ENCODE results near the gene AGPAT3.
A peak's percentile ranks its signal among the peaks of the same experiment; 100 is the strongest.

AGPAT3 gene

GRCh38 chr21:43951911-43952703 lies 87.1 kb downstream of the AGPAT3 start:
- DNase-seq = no peak

DNA sequence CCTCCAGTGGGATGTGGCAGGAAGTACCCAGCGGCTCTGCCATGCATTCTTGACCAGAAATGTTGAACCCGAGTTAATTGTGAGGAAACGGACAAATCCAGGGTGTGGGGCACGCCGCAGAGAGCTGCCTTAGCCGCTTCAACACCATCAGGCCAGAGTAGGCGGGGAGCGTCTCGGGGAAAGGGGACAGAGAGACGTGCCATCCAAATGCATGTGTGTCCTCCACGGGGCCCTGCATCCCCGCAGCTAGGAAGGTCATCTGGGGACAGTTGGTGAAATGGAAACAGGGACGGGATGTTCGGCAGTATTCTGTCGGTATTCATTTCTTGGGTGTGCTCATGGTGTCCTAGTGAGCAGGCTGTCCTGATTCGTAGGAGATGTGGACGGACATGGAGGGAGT lies 88.0 kb downstream of the AGPAT3 start:
- DNase-seq = peak in 1 of 58 donors; percentile 12

DNA sequence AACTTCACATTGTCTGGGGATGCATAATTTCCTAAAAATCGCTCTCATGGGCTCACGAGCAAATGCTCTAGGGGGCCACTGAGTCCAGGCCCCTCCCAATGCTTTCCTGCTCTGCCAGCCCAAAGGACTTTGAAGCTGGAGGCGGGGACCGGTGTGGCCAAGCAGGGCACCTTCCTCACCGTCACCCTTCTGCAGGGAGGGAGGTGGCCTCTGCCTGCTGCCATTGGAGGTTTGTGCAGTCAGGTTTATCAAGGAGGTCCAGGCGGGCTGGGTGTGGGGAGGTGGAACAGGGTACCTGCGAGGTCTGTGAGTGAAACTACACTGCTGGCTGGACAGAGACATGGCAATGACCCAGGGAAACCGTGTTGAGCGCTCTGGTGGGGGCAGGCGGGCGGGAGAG lies 89.0 kb downstream of the AGPAT3 start:
- no peak for DNase-seq

GRCh38 chr21:43954896-43955295 lies 89.9 kb downstream of the AGPAT3 start:
- no peak for DNase-seq

DNA sequence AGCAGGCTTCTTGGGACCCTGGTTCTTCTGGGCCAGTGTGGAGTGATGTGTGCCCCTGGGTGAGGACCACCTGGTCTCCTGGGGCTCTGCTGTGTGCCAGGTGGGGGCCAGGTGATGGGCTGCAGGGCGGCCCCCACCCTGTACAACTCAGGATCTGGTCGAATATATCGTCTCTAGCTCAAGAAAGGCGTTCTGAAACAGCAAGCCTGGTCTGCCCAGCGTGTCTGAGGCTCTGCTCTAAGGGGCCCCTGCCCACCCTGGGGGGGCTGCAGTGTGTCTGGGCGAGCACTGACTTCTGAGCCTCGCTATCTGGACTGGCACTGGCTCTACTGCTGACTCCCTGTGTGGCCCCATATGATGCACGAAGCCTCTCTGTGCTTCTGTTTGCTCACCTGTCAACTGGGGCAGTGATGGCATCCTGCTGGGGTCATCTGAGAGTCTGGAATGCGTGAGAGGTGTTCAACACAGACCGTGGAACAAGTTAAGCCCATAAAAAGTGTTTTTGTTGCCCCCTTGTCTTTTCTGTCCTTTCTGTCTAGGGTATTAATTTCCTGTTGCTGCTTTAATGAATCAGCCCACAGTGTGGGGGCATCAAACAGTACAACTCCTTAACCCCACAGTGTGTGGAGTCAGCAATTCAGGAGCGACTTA lies 91.1 kb downstream of the AGPAT3 start:
- DNase-seq = no peak

GRCh38 chr21:43956670-43957035 lies 91.6 kb downstream of the AGPAT3 start:
- DNase-seq = no peak

- no peak for DNase-seq
These were observed 92.1 kb downstream of the AGPAT3 start for GRCh38 chr21:43957128-43957571.

DNA sequence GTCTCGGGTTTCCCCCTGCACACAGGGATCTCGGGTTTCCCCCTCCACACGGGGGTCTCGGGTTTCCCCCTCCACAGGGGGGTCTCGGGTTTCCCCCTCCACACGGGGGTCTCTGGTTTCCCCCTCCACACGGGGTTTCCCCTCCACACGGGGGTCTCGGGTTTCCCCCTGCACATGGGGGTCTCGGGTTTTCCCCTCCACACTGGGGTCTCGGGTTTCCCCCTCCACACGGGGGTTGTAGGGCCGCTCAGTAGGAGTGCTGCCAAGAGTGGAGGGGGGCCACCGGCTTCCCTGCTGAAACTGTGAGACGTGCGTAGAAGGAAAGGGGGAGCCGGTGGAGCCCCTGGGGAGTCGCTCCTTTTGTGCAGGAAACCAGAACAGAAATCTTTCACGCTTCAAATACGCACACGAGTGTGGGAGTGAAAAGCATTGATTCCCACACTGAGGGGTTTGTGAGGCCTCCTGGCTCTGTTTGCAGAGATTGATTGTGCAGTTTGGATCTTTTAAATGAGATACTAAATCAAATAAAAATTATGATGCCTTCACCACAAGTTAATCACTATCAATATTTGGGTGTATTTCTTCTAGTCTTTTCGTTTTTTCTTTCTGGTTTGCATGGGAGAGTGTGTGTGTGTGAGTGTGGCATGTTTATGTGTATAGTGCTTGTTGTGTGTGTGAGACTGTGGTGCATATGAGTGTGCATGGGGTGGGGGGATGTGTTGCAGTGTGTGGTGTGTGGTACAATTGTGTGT lies 92.8 kb downstream of the AGPAT3 start:
- DNase-seq = no peak

DNA sequence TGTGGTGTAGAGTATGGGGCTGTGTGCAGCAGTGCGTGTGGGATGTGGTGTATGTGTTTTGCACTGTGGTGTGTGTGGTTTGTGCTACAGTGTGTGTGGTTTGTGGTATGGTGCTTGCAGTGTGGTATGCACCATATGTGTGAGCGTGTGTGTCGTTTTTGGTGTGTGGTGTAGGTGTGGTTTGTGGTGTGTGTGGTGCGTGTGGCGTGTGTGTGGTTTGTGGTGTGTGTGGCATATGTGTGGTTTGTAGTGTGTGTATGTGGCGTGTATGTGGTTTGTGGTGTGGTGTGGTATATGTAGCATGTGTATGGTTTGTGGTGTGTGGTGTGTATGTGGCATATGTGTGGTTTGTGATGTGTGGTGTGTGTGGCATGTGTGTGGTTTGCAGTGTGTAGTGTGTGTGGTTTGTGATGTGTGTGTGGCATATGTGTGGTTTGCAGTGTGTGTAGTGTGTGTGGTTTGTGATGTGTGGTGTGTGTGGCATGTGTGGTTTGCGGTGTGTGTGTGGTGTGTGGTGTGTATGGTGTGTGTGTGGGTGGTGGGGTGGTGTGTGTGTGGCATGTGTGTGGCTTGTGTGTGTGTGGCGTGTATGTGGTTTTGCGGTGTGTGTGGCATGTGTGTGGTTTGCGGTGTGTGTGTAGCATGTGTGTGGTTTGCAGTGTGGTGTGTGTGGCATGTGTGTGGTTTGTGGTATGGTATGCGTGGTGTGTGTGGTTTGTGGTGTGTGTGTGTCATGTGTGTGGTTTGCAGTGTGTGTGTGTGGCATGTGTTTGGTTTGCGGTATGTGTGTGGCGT lies 93.5 kb downstream of the AGPAT3 start:
- no peak for DNase-seq

DNA sequence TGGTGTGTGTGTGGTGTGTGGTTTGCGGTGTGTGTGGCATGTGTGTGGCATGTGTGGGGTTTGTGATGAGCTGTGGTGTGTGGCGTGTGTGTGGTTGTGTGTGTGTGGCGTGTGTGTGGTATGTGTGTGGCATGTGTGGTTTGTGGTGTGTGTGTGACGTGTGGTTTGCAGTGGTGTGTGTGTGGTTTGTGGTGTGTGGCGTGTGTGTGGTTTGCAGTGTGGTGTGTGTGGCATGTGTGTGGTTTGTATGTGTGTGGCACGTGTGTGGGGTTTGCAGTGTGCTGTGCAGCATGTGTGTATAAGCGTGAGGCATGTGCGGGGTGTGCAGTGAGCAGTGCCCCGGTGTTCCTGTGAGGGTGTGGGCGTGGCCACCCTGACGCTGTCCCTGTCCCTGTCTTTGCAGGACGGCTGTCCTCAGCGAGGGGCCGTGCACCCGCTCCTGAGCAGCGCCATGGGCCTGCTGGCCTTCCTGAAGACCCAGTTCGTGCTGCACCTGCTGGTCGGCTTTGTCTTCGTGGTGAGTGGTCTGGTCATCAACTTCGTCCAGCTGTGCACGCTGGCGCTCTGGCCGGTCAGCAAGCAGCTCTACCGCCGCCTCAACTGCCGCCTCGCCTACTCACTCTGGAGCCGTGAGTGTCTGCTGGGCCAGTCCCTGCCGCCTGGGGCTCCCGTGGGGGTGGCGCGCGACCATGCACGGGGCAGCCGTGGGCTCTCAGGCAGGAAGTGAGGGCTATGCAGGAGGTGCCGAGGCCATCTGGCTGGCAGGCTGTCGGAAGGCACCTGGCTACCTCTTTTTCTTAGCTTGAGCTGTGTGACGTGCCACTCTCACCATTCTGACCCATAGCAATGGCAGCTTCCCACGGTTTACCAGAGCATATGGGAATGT lies 94.5 kb downstream of the AGPAT3 start:
- peak in 1 of 58 donors; percentile 13 for DNase-seq

- DNase-seq = no peak
These were observed 96.4 kb downstream of the AGPAT3 start for GRCh38 chr21:43961382-43961909.

DNA sequence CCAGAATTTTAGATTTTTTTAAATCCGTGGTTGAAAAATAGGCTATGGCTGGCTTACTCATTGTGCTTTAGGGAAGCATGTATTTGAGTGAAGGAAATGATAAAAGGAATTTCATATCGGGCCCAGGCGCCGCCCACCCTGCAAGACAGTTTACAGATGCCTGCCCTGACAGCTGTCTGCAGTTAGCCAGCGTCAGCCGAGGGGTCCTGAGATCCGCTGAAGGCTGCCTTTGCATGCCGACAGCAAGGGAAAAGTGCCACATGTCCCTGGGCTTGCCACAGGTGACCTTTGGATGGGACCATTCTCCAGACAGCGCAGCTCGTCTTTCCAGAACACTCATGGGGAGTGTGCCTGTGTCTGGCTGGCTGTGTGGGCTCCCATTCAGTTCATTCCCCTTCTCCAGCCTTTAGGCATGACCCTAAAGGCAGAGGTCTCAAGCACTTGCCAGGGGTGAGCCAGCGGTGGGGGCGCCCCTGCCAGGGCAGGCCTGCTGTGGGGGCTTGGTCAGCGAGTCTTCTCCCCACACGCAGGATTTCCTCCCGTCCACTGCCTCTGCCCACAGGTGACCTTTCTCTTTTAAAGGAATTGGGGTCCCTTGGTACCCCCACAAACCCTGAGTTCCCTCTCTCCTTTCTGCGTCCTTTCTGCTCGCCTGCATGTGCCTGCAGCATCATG lies 101.0 kb downstream of the AGPAT3 start:
- no peak for DNase-seq

GRCh38 chr21:43966946-43967512 lies 102.0 kb downstream of the AGPAT3 start:
- no peak for DNase-seq

- no peak for DNase-seq
These were observed 103.0 kb downstream of the AGPAT3 start for GRCh38 chr21:43967981-43968380.

- no peak for DNase-seq
These were observed 103.5 kb downstream of the AGPAT3 start for GRCh38 chr21:43968410-43969114.

GRCh38 chr21:43969115-43969444 lies 104.1 kb downstream of the AGPAT3 start:
- DNase-seq = no peak

GRCh38 chr21:43970551-43970950 lies 105.5 kb downstream of the AGPAT3 start:
- DNase-seq = no peak

DNA sequence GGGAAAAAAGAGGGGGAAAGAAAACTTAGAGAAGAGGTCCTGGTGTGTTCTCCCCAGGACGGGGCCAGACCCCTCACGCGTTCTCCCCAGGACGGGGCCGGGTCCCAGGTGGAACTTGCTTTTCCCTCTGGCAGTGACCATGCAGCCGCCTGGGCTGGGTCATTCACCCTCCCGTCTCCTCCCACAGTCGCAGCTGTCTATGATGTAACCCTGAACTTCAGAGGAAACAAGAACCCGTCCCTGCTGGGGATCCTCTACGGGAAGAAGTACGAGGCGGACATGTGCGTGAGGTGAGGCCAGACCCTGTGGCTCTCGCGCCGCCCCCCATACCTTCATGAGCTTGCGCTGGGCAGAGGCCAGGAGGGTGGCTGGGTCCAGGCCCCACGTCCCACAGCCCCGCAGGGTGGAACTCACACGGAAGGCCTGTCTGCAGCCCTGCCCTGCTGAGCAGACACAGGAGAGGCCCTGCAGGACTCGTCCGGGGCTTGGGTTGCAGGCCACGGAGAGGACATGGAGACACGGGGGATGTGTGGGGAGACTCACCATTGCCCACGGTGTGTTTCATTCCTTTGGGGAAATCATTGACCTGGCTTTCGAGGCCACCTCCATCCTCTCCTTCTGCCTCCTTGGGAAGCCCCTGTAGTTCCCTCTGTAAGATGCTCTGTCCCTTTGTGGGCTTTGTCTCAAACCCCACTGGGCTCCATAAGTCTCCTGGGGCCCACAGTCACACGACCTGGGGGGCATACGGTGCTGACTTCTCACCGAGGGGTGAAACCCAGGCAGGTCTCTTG lies 106.4 kb downstream of the AGPAT3 start:
- DNase-seq = peak in 8 of 58 donors; percentile 24 to 53 (median 38)
